SK-N-MC (cell line): ENCODE results near the gene UGT1A4.

Experiments
- DNase-seq: peaks from one replicate; pipeline ENCODE4 v3.0.0-alpha.2; 2011; ENCODE audit warnings: low read depth, low spot score
- H3K27ac ChIP-seq: fragments of 200-600 bp; sonication (generic); 2 replicates; pipeline ENCODE4 v1.5.1; 2016; ENCODE audit warnings: mixed run types
- H3K36me3 ChIP-seq: fragments of 200-600 bp; sonication (generic); 2 replicates; pipeline ENCODE4 v1.6.1; 2017; ENCODE audit warnings: antibody characterized with exemption, low read length, mixed read lengths; ENCODE audit not compliant: insufficient read depth
- H3K4me3 ChIP-seq: fragments of 200-600 bp; sonication (generic); 2 replicates; pipeline ENCODE4 v1.5.1; 2016
- H3K9ac ChIP-seq: fragments of 200-600 bp; sonication (generic); 2 replicates; pipeline ENCODE4 v1.8.0; 2017; ENCODE audit warnings: mixed run types, mixed read lengths; ENCODE audit not compliant: insufficient read length
- H3K9me3 ChIP-seq: fragments of 200-600 bp; sonication (generic); 2 replicates; pipeline ENCODE4 v1.6.1; 2017; ENCODE audit warnings: low read depth, mild to moderate bottlenecking, antibody characterized with exemption, low read length, moderate library complexity, mixed read lengths
- EZH2 ChIP-seq: fragments of 200-600 bp; sonication (generic); IDR thresholded peaks from one replicate; pipeline ENCODE4 v1.6.1; 2017; ENCODE audit warnings: antibody characterized with exemption
- FOXP2 ChIP-seq: optimal IDR thresholded peaks from 2 replicates; pipeline ENCODE3; 2011; ENCODE audit warnings: mild to moderate bottlenecking, moderate library complexity; ENCODE audit not compliant: insufficient read depth; ENCODE audit errors: extremely low read length, control extremely low read depth
- POLR2AphosphoS5 ChIP-seq: IDR thresholded peaks from 2 replicates; pipeline ENCODE4 v1.6.1; 2012; ENCODE audit warnings: mild to moderate bottlenecking, low read depth, low read length, borderline replicate concordance

UGT1A4 gene

DNA sequence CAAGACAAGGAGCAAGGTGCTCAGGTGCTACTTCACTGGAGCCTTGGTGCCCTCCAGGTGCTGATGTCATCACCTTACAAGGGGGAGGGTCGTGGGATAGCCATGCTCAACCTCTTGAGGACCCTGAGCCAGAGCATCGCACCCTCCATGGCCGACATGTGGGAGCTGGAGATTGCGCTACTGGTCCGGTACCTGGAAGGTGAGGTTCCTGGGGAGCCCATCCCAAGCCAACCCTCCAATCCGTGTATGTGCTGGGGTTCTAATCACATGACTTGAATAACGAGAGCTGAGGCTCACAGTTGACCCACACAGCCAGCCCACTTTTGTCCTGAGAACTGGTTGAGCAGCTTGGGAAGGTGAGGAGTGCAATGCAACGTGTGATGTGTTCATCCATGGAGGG is 85.5 kb downstream of the UGT1A4 start:
- no peak for TF ChIP-seq POLR2AphosphoS5
- TF ChIP-seq EZH2, result no peak
- TF ChIP-seq FOXP2, result no peak
- no peaks in the 10 kb centered on the region; the same call in 1 of the 2 replicates for H3K36me3 ChIP-seq
- no peaks in the 10 kb centered on the region for H3K9me3 ChIP-seq
- no peak overlapping the region for H3K27ac ChIP-seq
- H3K9ac ChIP-seq, result no peak overlapping the region
- no peak for DNase-seq
- H3K4me3 ChIP-seq, result no peak overlapping the region

DNA sequence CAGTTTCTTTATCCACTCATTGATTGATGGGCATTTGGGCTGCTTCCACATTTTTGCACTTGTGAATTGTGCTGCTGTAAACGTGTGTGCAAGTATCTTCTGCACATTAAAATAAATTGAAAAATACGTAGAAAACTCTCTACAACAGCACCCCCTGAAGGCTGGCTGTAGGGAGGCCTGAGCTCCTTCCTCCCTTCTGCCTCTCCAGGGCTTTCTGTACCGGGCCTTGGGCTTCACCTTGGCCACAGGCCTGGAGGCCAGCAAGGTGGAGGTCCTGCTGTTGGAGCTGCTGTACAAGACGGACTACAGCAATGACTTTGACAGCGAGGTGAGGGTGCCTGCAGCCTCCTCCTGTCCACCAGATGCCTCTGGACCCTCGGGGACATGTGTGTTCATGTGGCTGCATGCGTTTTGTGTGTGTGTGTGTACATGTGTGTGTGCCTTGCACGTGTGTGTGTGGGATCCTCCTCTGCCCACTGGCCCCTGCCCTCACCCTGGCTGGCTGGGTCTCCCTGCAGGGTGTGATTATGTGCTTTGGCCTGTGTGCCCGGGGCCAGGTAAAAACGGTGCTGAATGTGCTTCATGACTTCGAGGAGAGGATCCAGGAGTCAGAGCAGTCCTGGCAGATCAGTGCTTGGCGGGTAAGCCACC is 88.8 kb downstream of the UGT1A4 start:
- Histone ChIP-seq H3K4me3 (no peak overlapping the region), H3K36me3 (no peaks in the 10 kb centered on the region), H3K27ac (no peak overlapping the region), H3K9ac (no peak overlapping the region), H3K9me3 (no peaks in the 10 kb centered on the region)
- no peak for TF ChIP-seq EZH2
- TF ChIP-seq POLR2AphosphoS5, result peak; percentile 1; the same call in 1 of the 2 replicates
- TF ChIP-seq FOXP2, result no peak
- DNase-seq, result no peak

GRCh38 chr2:233807966-233808935 is 89.7 kb downstream of the UGT1A4 start:
- TF ChIP-seq EZH2, result no peak
- Histone ChIP-seq H3K4me3 (no peak overlapping the region), H3K9me3 (no peaks in the 10 kb centered on the region), H3K36me3 (no peaks in the 10 kb centered on the region), H3K27ac (no peak overlapping the region), H3K9ac (no peak overlapping the region)
- DNase-seq, result no peak

- DNase-seq, result no peak
Observed at GRCh38 chr2:233810385-233810784, 91.8 kb downstream of the UGT1A4 start.

GRCh38 chr2:233811087-233811486 is 92.6 kb downstream of the UGT1A4 start:
- H3K4me3 ChIP-seq, result no peak overlapping the region
- H3K9me3 ChIP-seq, result no peaks in the 10 kb centered on the region
- no peak for DNase-seq
- no peak overlapping the region for H3K9ac ChIP-seq
- H3K27ac ChIP-seq, result no peak overlapping the region
- TF ChIP-seq POLR2AphosphoS5 (no peak), EZH2 (no peak), FOXP2 (no peak)
- peaks cover 8% of the 10 kb centered on the region; the same call in 1 of the 2 replicates for H3K36me3 ChIP-seq

More at GRCh38 chr2:233810385-233810784, 91.8 kb downstream of the UGT1A4 start:
- TF ChIP-seq EZH2, result no peak
- no peak for TF ChIP-seq FOXP2
- TF ChIP-seq POLR2AphosphoS5, result no peak
- no peak overlapping the region for H3K27ac ChIP-seq
- H3K36me3 ChIP-seq, result peaks cover 5% of the 10 kb centered on the region; the same call in 1 of the 2 replicates
- no peaks in the 10 kb centered on the region for H3K9me3 ChIP-seq
- H3K9ac ChIP-seq, result no peak overlapping the region
- H3K4me3 ChIP-seq, result no peak overlapping the region

DNA sequence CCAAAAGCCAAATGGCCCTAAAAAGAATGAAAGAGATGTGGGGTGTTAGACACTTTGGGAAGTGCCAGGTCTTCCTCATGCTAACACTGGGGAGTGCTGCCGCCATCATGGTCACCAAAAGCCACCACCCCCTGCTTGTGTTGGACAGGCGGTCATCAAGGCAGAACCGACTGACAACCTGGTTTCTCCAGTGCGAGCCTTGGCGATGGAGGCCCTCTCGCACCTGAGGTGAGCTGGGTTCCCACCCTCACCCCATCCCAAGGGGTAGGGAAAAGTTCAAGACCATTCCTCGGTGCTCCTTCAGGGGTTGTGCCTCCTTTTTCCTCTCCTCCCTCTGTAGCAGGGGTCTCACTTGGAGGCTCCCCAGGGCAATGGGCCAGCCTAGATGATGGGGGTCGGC is 93.2 kb downstream of the UGT1A4 start:
- H3K27ac ChIP-seq, result no peak overlapping the region
- DNase-seq, result no peak
- H3K9me3 ChIP-seq, result no peaks in the 10 kb centered on the region
- no peak overlapping the region for H3K4me3 ChIP-seq
- H3K9ac ChIP-seq, result no peak overlapping the region
- TF ChIP-seq POLR2AphosphoS5 (no peak), EZH2 (no peak), FOXP2 (no peak)
- H3K36me3 ChIP-seq, result peaks cover 11% of the 10 kb centered on the region; the same call in 1 of the 2 replicates

DNA sequence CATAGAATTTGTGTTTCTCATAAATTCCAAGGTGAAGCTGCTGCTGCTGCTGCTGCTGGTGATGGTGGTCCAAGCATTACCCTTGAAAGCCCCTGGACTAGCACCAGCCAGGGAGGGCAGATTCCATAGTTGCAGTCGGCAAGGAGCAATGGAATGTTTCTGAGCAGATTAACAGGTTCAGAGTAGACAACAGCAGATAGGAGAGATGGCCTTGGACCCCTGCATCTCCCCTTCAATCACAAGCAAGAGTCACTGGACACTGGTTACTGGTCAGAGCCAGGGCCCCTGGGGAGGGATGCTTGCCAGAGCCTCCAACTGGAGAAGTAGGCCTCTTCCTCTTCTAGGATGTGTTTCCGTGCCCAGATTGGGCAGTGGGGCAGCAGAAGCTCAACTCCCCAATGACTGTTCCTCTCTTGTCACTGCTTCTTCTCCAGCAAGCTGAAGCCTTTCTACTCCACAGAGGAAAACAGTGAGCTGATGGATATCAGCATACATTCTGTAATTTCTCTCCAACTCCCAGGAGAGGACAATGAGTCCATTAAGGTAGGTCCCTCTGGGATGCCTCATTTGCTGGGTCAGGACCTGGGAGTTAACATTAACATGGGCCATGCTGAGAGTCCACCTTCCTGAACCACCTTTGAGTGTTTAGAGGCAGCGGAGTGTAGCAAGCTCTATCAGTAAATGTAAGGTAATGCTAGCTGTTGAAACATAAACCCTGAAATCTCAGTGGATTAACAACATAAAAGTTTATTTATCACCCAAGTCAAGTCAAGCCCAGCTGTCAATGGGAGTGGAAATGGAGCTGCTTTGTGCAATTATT is 94.9 kb downstream of the UGT1A4 start:
- no peak overlapping the region for H3K4me3 ChIP-seq
- H3K9ac ChIP-seq, result no peak overlapping the region
- DNase-seq, result no peak
- peaks cover 11% of the 10 kb centered on the region; the same call in 1 of the 2 replicates for H3K36me3 ChIP-seq
- TF ChIP-seq POLR2AphosphoS5, result no peak; the same call in 1 of the 2 replicates
- no peak overlapping the region for H3K27ac ChIP-seq
- H3K9me3 ChIP-seq, result no peaks in the 10 kb centered on the region

- TF ChIP-seq EZH2, result no peak
- TF ChIP-seq POLR2AphosphoS5, result 0 out of 2 replicates have a peak, but pooled peaks have one; percentile 15
- no peak for TF ChIP-seq FOXP2
- H3K27ac ChIP-seq, result no peak overlapping the region
- H3K4me3 ChIP-seq, result no peak overlapping the region
- DNase-seq, result no peak
- H3K9me3 ChIP-seq, result no peaks in the 10 kb centered on the region
- peaks cover 11% of the 10 kb centered on the region; the same call in 1 of the 2 replicates for H3K36me3 ChIP-seq
- no peak overlapping the region for H3K9ac ChIP-seq
Observed at GRCh38 chr2:233814056-233814835, 95.7 kb downstream of the UGT1A4 start.
